Measurements from ENCODE around the gene PARP12. TPM values are rescaled to one million over a fixed set of nuclear protein-coding genes. Genes with fewer than 3 reads are reported as not detected.
A peak's percentile ranks its signal among the peaks of the same experiment; 100 is the strongest.

PARP12 gene
- total and polyA plus RNA-seq, 9 of the 15 experiments (the other 6 are each of a cell fraction or from before 2014, with no cell fraction given) = 4.6 to 40.4 (median 23.5) TPM

GRCh38 chr7:140053812-140054539 is 8.8 kb downstream of the PARP12 start (continued):
- TF ChIP-seq, protein P1, sequence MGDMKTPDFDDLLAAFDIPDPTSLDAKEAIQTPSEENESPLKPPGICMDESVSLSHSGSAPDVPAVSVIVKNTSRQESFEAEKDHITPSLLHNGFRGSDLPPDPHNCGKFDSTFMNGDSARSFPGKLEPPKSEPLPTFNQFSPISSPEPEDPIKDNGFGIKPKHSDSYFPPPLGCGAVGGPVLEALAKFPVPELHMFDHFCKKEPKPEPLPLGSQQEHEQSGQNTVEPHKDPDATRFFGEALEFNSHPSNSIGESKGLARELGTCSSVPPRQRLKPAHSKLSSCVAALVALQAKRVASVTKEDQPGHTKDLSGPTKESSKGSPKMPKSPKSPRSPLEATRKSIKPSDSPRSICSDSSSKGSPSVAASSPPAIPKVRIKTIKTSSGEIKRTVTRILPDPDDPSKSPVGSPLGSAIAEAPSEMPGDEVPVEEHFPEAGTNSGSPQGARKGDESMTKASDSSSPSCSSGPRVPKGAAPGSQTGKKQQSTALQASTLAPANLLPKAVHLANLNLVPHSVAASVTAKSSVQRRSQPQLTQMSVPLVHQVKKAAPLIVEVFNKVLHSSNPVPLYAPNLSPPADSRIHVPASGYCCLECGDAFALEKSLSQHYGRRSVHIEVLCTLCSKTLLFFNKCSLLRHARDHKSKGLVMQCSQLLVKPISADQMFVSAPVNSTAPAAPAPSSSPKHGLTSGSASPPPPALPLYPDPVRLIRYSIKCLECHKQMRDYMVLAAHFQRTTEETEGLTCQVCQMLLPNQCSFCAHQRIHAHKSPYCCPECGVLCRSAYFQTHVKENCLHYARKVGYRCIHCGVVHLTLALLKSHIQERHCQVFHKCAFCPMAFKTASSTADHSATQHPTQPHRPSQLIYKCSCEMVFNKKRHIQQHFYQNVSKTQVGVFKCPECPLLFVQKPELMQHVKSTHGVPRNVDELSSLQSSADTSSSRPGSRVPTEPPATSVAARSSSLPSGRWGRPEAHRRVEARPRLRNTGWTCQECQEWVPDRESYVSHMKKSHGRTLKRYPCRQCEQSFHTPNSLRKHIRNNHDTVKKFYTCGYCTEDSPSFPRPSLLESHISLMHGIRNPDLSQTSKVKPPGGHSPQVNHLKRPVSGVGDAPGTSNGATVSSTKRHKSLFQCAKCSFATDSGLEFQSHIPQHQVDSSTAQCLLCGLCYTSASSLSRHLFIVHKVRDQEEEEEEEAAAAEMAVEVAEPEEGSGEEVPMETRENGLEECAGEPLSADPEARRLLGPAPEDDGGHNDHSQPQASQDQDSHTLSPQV (IDR thresholded peaks at IDR 0.05) = peak; percentile 66
- TF ChIP-seq ARID1B (IDR thresholded peaks at IDR 0.05) (peak; percentile 58), CXXC5 (CRISPR knock-in tag; IDR thresholded peaks at IDR 0.05) (peak; percentile 22; the same call in 1 of the 2 replicates), ARNT (IDR thresholded peaks at IDR 0.05) (0 out of 4 replicates have a peak, but pooled peaks of 1 of the 2 experiments have one; percentile 50), MCM3 (IDR thresholded peaks at IDR 0.05) (no peak)
- TF ChIP-seq, protein P2, sequence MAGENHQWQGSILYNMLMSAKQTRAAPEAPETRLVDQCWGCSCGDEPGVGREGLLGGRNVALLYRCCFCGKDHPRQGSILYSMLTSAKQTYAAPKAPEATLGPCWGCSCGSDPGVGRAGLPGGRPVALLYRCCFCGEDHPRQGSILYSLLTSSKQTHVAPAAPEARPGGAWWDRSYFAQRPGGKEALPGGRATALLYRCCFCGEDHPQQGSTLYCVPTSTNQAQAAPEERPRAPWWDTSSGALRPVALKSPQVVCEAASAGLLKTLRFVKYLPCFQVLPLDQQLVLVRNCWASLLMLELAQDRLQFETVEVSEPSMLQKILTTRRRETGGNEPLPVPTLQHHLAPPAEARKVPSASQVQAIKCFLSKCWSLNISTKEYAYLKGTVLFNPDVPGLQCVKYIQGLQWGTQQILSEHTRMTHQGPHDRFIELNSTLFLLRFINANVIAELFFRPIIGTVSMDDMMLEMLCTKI (IDR thresholded peaks at IDR 0.05; ENCODE audit: partially characterized antibody) = no peak
- TF ChIP-seq, protein P3, sequence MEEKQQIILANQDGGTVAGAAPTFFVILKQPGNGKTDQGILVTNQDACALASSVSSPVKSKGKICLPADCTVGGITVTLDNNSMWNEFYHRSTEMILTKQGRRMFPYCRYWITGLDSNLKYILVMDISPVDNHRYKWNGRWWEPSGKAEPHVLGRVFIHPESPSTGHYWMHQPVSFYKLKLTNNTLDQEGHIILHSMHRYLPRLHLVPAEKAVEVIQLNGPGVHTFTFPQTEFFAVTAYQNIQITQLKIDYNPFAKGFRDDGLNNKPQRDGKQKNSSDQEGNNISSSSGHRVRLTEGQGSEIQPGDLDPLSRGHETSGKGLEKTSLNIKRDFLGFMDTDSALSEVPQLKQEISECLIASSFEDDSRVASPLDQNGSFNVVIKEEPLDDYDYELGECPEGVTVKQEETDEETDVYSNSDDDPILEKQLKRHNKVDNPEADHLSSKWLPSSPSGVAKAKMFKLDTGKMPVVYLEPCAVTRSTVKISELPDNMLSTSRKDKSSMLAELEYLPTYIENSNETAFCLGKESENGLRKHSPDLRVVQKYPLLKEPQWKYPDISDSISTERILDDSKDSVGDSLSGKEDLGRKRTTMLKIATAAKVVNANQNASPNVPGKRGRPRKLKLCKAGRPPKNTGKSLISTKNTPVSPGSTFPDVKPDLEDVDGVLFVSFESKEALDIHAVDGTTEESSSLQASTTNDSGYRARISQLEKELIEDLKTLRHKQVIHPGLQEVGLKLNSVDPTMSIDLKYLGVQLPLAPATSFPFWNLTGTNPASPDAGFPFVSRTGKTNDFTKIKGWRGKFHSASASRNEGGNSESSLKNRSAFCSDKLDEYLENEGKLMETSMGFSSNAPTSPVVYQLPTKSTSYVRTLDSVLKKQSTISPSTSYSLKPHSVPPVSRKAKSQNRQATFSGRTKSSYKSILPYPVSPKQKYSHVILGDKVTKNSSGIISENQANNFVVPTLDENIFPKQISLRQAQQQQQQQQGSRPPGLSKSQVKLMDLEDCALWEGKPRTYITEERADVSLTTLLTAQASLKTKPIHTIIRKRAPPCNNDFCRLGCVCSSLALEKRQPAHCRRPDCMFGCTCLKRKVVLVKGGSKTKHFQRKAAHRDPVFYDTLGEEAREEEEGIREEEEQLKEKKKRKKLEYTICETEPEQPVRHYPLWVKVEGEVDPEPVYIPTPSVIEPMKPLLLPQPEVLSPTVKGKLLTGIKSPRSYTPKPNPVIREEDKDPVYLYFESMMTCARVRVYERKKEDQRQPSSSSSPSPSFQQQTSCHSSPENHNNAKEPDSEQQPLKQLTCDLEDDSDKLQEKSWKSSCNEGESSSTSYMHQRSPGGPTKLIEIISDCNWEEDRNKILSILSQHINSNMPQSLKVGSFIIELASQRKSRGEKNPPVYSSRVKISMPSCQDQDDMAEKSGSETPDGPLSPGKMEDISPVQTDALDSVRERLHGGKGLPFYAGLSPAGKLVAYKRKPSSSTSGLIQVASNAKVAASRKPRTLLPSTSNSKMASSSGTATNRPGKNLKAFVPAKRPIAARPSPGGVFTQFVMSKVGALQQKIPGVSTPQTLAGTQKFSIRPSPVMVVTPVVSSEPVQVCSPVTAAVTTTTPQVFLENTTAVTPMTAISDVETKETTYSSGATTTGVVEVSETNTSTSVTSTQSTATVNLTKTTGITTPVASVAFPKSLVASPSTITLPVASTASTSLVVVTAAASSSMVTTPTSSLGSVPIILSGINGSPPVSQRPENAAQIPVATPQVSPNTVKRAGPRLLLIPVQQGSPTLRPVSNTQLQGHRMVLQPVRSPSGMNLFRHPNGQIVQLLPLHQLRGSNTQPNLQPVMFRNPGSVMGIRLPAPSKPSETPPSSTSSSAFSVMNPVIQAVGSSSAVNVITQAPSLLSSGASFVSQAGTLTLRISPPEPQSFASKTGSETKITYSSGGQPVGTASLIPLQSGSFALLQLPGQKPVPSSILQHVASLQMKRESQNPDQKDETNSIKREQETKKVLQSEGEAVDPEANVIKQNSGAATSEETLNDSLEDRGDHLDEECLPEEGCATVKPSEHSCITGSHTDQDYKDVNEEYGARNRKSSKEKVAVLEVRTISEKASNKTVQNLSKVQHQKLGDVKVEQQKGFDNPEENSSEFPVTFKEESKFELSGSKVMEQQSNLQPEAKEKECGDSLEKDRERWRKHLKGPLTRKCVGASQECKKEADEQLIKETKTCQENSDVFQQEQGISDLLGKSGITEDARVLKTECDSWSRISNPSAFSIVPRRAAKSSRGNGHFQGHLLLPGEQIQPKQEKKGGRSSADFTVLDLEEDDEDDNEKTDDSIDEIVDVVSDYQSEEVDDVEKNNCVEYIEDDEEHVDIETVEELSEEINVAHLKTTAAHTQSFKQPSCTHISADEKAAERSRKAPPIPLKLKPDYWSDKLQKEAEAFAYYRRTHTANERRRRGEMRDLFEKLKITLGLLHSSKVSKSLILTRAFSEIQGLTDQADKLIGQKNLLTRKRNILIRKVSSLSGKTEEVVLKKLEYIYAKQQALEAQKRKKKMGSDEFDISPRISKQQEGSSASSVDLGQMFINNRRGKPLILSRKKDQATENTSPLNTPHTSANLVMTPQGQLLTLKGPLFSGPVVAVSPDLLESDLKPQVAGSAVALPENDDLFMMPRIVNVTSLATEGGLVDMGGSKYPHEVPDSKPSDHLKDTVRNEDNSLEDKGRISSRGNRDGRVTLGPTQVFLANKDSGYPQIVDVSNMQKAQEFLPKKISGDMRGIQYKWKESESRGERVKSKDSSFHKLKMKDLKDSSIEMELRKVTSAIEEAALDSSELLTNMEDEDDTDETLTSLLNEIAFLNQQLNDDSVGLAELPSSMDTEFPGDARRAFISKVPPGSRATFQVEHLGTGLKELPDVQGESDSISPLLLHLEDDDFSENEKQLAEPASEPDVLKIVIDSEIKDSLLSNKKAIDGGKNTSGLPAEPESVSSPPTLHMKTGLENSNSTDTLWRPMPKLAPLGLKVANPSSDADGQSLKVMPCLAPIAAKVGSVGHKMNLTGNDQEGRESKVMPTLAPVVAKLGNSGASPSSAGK (IDR thresholded peaks at IDR 0.05) = peak; percentile 74

Measured in K562 (cell line).